IMR-90 (cell line): ENCODE data around the gene GTF2A2. TPM values are rescaled to one million over a fixed set of nuclear protein-coding genes. Genes with fewer than 3 reads are reported as not detected.

Source experiments
- ATAC-seq: fragments of 200-7000 bp; cut with Tn5 transposase; 2 replicates; pipeline ENCODE4 v1.9.1; 2020; ENCODE audit warnings: low read depth, mild to moderate bottlenecking, moderate library complexity
- BruUV-seq: library from RNA; stranded (reverse); fragments of 400-500 nt; replicated peaks from 2 replicates; lab custom pipeline; 2021; lab: Mats Ljungman, UMichigan
- CTCF ChIA-PET: fragments of 300-600 bp; formaldehyde crosslinking; extraction: SDS; loops from one replicate; lab custom pipeline; 2021; ENCODE audit warnings: antibody characterized with exemption; lab: Yijun Ruan, JAX
- POLR2A ChIA-PET: fragments of 300-600 bp; sonication (Branson Sonifier 250); formaldehyde crosslinking; loops from one replicate; lab custom pipeline; 2022; ENCODE audit warnings: antibody characterized with exemption; ENCODE audit not compliant: unreplicated experiment; lab: Charles Lee
- DNase-seq: peaks from one replicate; pipeline ENCODE4 v3.0.0; 2013
- H2AFZ ChIP-seq: replicated peaks from 2 replicates; pipeline ENCODE3; 2013; ENCODE audit warnings: low read length, mild to moderate bottlenecking; ENCODE audit not compliant: poor library complexity
- H2AK5ac ChIP-seq: 2 replicates; pipeline ENCODE4 v1.6.1; 2013; ENCODE audit warnings: low read depth, low read length, inconsistent platforms
- H2AK9ac ChIP-seq: replicated peaks from 2 replicates; pipeline ENCODE3; 2013; ENCODE audit warnings: mild to moderate bottlenecking, low read depth, low read length, moderate library complexity; ENCODE audit not compliant: poor library complexity
- H2BK120ac ChIP-seq: 2 replicates; pipeline ENCODE4 v1.6.1; 2013; ENCODE audit warnings: low read depth, low read length, inconsistent platforms
- H2BK15ac ChIP-seq: 3 replicates; pipeline ENCODE4 v1.6.1; 2013; ENCODE audit warnings: low read depth, low read length, inconsistent platforms
- H2BK20ac ChIP-seq: 2 replicates; pipeline ENCODE4 v1.6.1; 2013; ENCODE audit warnings: low read depth, mild to moderate bottlenecking, inconsistent platforms, low read length, moderate library complexity
- H2BK5ac ChIP-seq: 2 replicates; pipeline ENCODE4 v1.6.1; 2013; ENCODE audit warnings: mild to moderate bottlenecking, low read depth, low read length, inconsistent platforms; ENCODE audit not compliant: poor library complexity, severe bottlenecking
- H3K14ac ChIP-seq: replicated peaks from 2 replicates; pipeline ENCODE4 v1.6.1; 2013; ENCODE audit warnings: low read depth, low read length, inconsistent platforms
- H3K18ac ChIP-seq: 2 replicates; pipeline ENCODE4 v1.6.1; 2013; ENCODE audit warnings: low read depth, low read length, control low read depth
- H3K23ac ChIP-seq: 2 replicates; pipeline ENCODE4 v1.6.1; 2013; ENCODE audit warnings: low read depth, low read length, inconsistent platforms
- H3K27ac ChIP-seq: 2 replicates; pipeline ENCODE4 v1.5.1; 2013; ENCODE audit warnings: mild to moderate bottlenecking, control low read depth, low read length; ENCODE audit not compliant: insufficient read depth
- H3K27me3 ChIP-seq: 2 replicates; pipeline ENCODE4 v1.6.1; 2013; ENCODE audit warnings: low read length; ENCODE audit not compliant: control insufficient read depth, insufficient read depth
- H3K36me3 ChIP-seq: 2 replicates; pipeline ENCODE4 v1.6.1; 2013; ENCODE audit warnings: low read length, mixed read lengths; ENCODE audit not compliant: control insufficient read depth, insufficient read depth
- H3K4ac ChIP-seq: 2 replicates; pipeline ENCODE4 v1.6.1; 2013; ENCODE audit warnings: low read depth, low read length, inconsistent platforms
- H3K4me1 ChIP-seq: 2 replicates; pipeline ENCODE4 v1.6.1; 2013; ENCODE audit warnings: low read length, mixed read lengths; ENCODE audit not compliant: control insufficient read depth, insufficient read depth
- H3K4me2 ChIP-seq: 2 replicates; pipeline ENCODE4 v1.6.1; 2013; ENCODE audit warnings: low read depth, mild to moderate bottlenecking, control low read depth, low read length, moderate library complexity
- H3K4me3 ChIP-seq: 2 replicates; pipeline ENCODE4 v1.5.1; 2013; ENCODE audit warnings: low read depth, mild to moderate bottlenecking, control low read depth, low read length, moderate library complexity; ENCODE audit not compliant: insufficient read depth
- H3K56ac ChIP-seq: 2 replicates; pipeline ENCODE4 v1.6.1; 2013; ENCODE audit warnings: low read length, inconsistent platforms; ENCODE audit not compliant: insufficient read depth; ENCODE audit errors: extremely low read depth
- H3K79me1 ChIP-seq, 2 experiments: 2 replicates each; pipeline ENCODE4 v1.6.1; 2013; ENCODE audit warnings: low read length in 2 of 2, inconsistent platforms in 1 of 2, low read depth in 1 of 2
- H3K9ac ChIP-seq: 2 replicates; pipeline ENCODE4 v1.6.1; 2013; ENCODE audit warnings: low read depth, low read length, control low read depth
- H3K9me1 ChIP-seq: 2 replicates; pipeline ENCODE4 v1.6.1; 2013; ENCODE audit warnings: low read length, inconsistent platforms; ENCODE audit not compliant: insufficient read depth
- H3K9me3 ChIP-seq: 2 replicates; pipeline ENCODE4 v1.6.1; 2013; ENCODE audit warnings: low read length; ENCODE audit not compliant: control insufficient read depth, insufficient read depth
- H4K20me1 ChIP-seq: 2 replicates; pipeline ENCODE4 v1.6.1; 2013; ENCODE audit warnings: low read length, inconsistent platforms; ENCODE audit not compliant: insufficient read depth
- H4K5ac ChIP-seq: 2 replicates; pipeline ENCODE4 v1.6.1; 2013; ENCODE audit warnings: mild to moderate bottlenecking, low read depth, low read length, control low read depth
- H4K8ac ChIP-seq, 2 experiments: 2 replicates each; pipeline ENCODE4 v1.6.1; 2013; ENCODE audit warnings: low read depth in 2 of 2, low read length in 2 of 2, control low read depth in 1 of 2, inconsistent platforms in 1 of 2
- H4K91ac ChIP-seq: 2 replicates; pipeline ENCODE4 v1.6.1; 2013; ENCODE audit warnings: low read depth, low read length, inconsistent platforms; ENCODE audit not compliant: insufficient read depth
- BHLHE40 ChIP-seq: fragments of 150-350 bp; IDR thresholded peaks from 2 replicates; pipeline ENCODE4 v1.6.1; 2016; ENCODE audit warnings: mild to moderate bottlenecking, low read depth, low read length
- CHD1 ChIP-seq: IDR thresholded peaks from 2 replicates; pipeline ENCODE4 v1.6.1; 2012; ENCODE audit warnings: low read depth, low read length, improper control_type of control experiment
- FOS ChIP-seq: fragments of 150-350 bp; IDR thresholded peaks from 2 replicates; pipeline ENCODE4 v1.6.1; 2016; ENCODE audit warnings: low read depth, low read length
- MAFK ChIP-seq: IDR thresholded peaks from 2 replicates; pipeline ENCODE4 v1.6.1; 2012; ENCODE audit warnings: low read depth, low read length, improper control_type of control experiment
- MAZ ChIP-seq: IDR thresholded peaks from 2 replicates; pipeline ENCODE4 v1.6.1; 2012; ENCODE audit warnings: low read depth, mild to moderate bottlenecking, low read length, improper control_type of control experiment, moderate library complexity, borderline replicate concordance
- NFE2L2 ChIP-seq: fragments of 150-350 bp; IDR thresholded peaks from 2 replicates; pipeline ENCODE4 v1.6.1; 2016; ENCODE audit warnings: low read depth, mild to moderate bottlenecking, low read length
- RAD21 ChIP-seq: IDR thresholded peaks from 2 replicates; pipeline ENCODE4 v1.6.1; 2012; ENCODE audit warnings: low read length, improper control_type of control experiment
- RCOR1 ChIP-seq: IDR thresholded peaks from 2 replicates; pipeline ENCODE4 v1.6.1; 2012; ENCODE audit warnings: mild to moderate bottlenecking, low read length, improper control_type of control experiment; ENCODE audit not compliant: insufficient replicate concordance
- WGBS, 2 experiments: methylation state at CpG; one replicate each; pipeline versions ENCODE4 v1.1.5 to v1.1.7; 2013; ENCODE audit warnings: missing lambda C conversion rate in 2 of 2; ENCODE audit not compliant: insufficient read length in 1 of 2; ENCODE audit errors: extremely low coverage in 2 of 2; 5-methylcytosine and 5-hydroxymethylcytosine counted together
- dilution Hi-C: fragments of 300-500 bp; cut with HindIII; formaldehyde crosslinking; loops from one replicate; pipeline ENCODE4 v1.14.3; 2018; ENCODE audit warnings: low sequenced_read_pairs; ENCODE audit not compliant: unreplicated experiment
- in situ Hi-C: fragments of 300-500 bp; cut with MboI; formaldehyde crosslinking; loops from 3 replicates; pipeline ENCODE4 v1.14.3; 2019; ENCODE audit warnings: low sequenced_read_pairs, inconsistent platforms, mixed read lengths
- intact Hi-C: fragments of 100-400 bp; cut with micrococcal nuclease; formaldehyde crosslinking; loops from 2 replicates; pipeline ENCODE4 v1.10.0; 2022
- polyA plus RNA-seq, 3 experiments: library from polyadenylated mRNA; depleted of rRNA; stranded (reverse); fragments of >200 nt; gene quantifications; 2 replicates each; pipeline ENCODE4 v1.2.3, GENCODE V29; 2012; ENCODE audit warnings: low replicate concordance in 1 of 3
- total RNA-seq: library from RNA; depleted of rRNA; stranded (reverse); fragments of >200 nt; gene quantifications from 2 replicates; pipeline ENCODE4 v1.2.3, GENCODE V29; 2012
- TF ChIP-seq, protein P1 (sequence below): conservative IDR thresholded peaks from 2 replicates; pipeline ENCODE4 v1.5.1; 2012; ENCODE audit warnings: mild to moderate bottlenecking, low read depth, low read length, improper control_type of control experiment
- TF ChIP-seq, protein P2 (sequence below): fragments of 150-350 bp; IDR thresholded peaks from 2 replicates; pipeline ENCODE4 v1.6.1; 2017; ENCODE audit warnings: mild to moderate bottlenecking, antibody characterized with exemption, low read length, low read depth

The GTF2A2 gene
- total and polyA plus RNA-seq, 2 of the 4 experiments (the other 2 are of a cell fraction) = 10.2 to 29.9 TPM

DNA sequence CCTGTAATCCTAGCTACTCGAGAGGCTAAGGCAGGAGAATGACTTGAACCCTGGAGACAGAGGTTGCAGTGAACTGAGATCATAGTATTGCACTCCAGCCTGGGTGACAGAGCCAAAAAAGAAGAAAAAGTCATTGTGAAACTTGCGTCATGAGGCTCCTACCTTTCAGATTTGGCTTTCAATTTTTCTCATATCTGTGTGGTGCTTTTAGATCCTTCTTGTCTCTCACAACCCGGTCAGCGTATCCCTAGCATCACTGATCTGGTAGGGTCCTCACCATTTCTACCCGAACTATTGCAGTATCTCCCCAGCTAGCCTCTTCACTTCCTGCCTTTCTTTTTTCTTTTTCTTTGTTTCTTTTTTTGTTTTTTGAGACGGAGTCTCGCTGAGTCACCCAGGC, 67.3 kb downstream of the GTF2A2 start:
- ATAC-seq = no peak
- POLR2A ChIA-PET = no interaction called here

More for the DNA sequence above, 67.3 kb downstream of the GTF2A2 start:
- no peak overlapping the region for H3K4me2 ChIP-seq
- H2AK9ac ChIP-seq = no peak overlapping the region
- no peak overlapping the region for H2BK120ac ChIP-seq
- H2AFZ ChIP-seq = no peak overlapping the region
- H3K27me3 ChIP-seq = peaks cover 2% of the 10 kb centered on the region; the same call in 1 of the 2 replicates
- no peak overlapping the region for H3K4me3 ChIP-seq
- no peak overlapping the region for H3K23ac ChIP-seq
- in situ Hi-C loops = no loop called here
- no TSS peak for BruUV-seq
- no peak overlapping the region for H3K27ac ChIP-seq
- H4K91ac ChIP-seq = no peak overlapping the region
- dilution Hi-C loops = no loop called here
- no peaks in the 10 kb centered on the region for H3K4me1 ChIP-seq
- H3K36me3 ChIP-seq = no peaks in the 10 kb centered on the region
- WGBS, 2 experiments = 85% methylated on average over 5 of the region's 7 CpGs; no CpG with 5 or more reads in 1 of the 2 experiments
- H3K9me1 ChIP-seq = no peaks in the 10 kb centered on the region
- no peak for DNase-seq
- no peak overlapping the region for H3K18ac ChIP-seq
- no peak overlapping the region for H2AK5ac ChIP-seq
- H3K9me3 ChIP-seq = no peaks in the 10 kb centered on the region
- no peak overlapping the region for H3K9ac ChIP-seq
- no peak overlapping the region for H4K8ac ChIP-seq
- no peak overlapping the region for H4K5ac ChIP-seq
- H4K20me1 ChIP-seq = no peaks in the 10 kb centered on the region
- intact Hi-C loops = no loop called here
- no peak overlapping the region for H3K14ac ChIP-seq
- no peak overlapping the region for H2BK5ac ChIP-seq
- H3K79me1 ChIP-seq = no peaks in the 10 kb centered on the region
- H2BK15ac ChIP-seq = no peak overlapping the region
- CTCF ChIA-PET = no interaction called here
- TF ChIP-seq BHLHE40 (no peak), NFE2L2 (no peak), FOS (no peak), MAZ (no peak), CHD1 (no peak), RAD21 (no peak), RCOR1 (no peak), MAFK (no peak)
- TF ChIP-seq, protein P1, sequence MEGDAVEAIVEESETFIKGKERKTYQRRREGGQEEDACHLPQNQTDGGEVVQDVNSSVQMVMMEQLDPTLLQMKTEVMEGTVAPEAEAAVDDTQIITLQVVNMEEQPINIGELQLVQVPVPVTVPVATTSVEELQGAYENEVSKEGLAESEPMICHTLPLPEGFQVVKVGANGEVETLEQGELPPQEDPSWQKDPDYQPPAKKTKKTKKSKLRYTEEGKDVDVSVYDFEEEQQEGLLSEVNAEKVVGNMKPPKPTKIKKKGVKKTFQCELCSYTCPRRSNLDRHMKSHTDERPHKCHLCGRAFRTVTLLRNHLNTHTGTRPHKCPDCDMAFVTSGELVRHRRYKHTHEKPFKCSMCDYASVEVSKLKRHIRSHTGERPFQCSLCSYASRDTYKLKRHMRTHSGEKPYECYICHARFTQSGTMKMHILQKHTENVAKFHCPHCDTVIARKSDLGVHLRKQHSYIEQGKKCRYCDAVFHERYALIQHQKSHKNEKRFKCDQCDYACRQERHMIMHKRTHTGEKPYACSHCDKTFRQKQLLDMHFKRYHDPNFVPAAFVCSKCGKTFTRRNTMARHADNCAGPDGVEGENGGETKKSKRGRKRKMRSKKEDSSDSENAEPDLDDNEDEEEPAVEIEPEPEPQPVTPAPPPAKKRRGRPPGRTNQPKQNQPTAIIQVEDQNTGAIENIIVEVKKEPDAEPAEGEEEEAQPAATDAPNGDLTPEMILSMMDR = no peak
- TF ChIP-seq, protein P2, sequence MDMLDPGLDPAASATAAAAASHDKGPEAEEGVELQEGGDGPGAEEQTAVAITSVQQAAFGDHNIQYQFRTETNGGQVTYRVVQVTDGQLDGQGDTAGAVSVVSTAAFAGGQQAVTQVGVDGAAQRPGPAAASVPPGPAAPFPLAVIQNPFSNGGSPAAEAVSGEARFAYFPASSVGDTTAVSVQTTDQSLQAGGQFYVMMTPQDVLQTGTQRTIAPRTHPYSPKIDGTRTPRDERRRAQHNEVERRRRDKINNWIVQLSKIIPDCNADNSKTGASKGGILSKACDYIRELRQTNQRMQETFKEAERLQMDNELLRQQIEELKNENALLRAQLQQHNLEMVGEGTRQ = no peak
- no peak overlapping the region for H3K4ac ChIP-seq
- H2BK20ac ChIP-seq = no peak overlapping the region
- no peak overlapping the region for H3K56ac ChIP-seq
